ENCODE measurements around the gene TXNIP. TPM values are rescaled to one million over a fixed set of nuclear protein-coding genes. Genes with fewer than 3 reads are reported as not detected.

Gene TXNIP
- total RNA-seq, 1 donor from 2014 or later, result 877 TPM

GRCh38 chr1:145985129-145985501, 11.3 kb downstream of the TXNIP start:
- TF ChIP-seq CTCF (IDR thresholded peaks at IDR 0.05), result no peak
- H3K36me3 ChIP-seq, result no peaks in the 10 kb centered on the region
- H3K27me3 ChIP-seq, result no peaks in the 10 kb centered on the region
- intact Hi-C loops (cut with DNase I), result no loop called here
- H3K4me1 ChIP-seq, result peaks cover 24 to 56% of the 10 kb centered on the region in 2 donors
- H3K4me3 ChIP-seq, result peak overlapping the region; percentile 12 to 19
- peak overlapping the region; percentile 90 to 98 for H3K27ac ChIP-seq
- peak in 1 of 2 donors; percentile 64 for DNase-seq (ENCODE audit: low spot score in 2 of 2)
- H3K9me3 ChIP-seq, result no peaks in the 10 kb centered on the region

- TF ChIP-seq CTCF (IDR thresholded peaks at IDR 0.05), result no peak
- no peaks in the 10 kb centered on the region for H3K36me3 ChIP-seq
- H3K27me3 ChIP-seq, result no peaks in the 10 kb centered on the region
- H3K27ac ChIP-seq, result peak overlapping the region; percentile 90 to 98
- H3K4me1 ChIP-seq, result peaks cover 30 to 62% of the 10 kb centered on the region in 2 donors
- no peaks in the 10 kb centered on the region for H3K9me3 ChIP-seq
- peak in 1 of 2 donors; percentile 24 for DNase-seq (ENCODE audit: low spot score in 2 of 2)
- H3K4me3 ChIP-seq, result no peak overlapping the region
- intact Hi-C loops (cut with DNase I), result no loop called here
Measured at GRCh38 chr1:145983960-145984830, 12.2 kb downstream of the TXNIP start.

- H3K27me3 ChIP-seq, result no peaks in the 10 kb centered on the region
- peak overlapping the region; percentile 90 to 98 for H3K27ac ChIP-seq
- peak in 1 of 2 donors; percentile 64 for DNase-seq (ENCODE audit: low spot score in 2 of 2)
- intact Hi-C loops (cut with DNase I), result no loop called here
- no peak overlapping the region for H3K4me3 ChIP-seq
- H3K4me1 ChIP-seq, result peaks cover 38 to 71% of the 10 kb centered on the region in 2 donors
- H3K9me3 ChIP-seq, result no peaks in the 10 kb centered on the region
- no peaks in the 10 kb centered on the region for H3K36me3 ChIP-seq
- no peak for TF ChIP-seq CTCF (IDR thresholded peaks at IDR 0.05)
Measured at GRCh38 chr1:145983206-145983675, 13.1 kb downstream of the TXNIP start.

GRCh38 chr1:145982010-145982723, 14.2 kb downstream of the TXNIP start:
- H3K4me3 ChIP-seq, result no peak overlapping the region
- H3K9me3 ChIP-seq, result no peaks in the 10 kb centered on the region
- intact Hi-C loops (cut with DNase I), result no loop called here
- H3K27ac ChIP-seq, result peak overlapping the region; percentile 90 to 98
- peak in 1 of 2 donors; percentile 82 for DNase-seq (ENCODE audit: low spot score in 2 of 2)
- TF ChIP-seq CTCF (IDR thresholded peaks at IDR 0.05), result no peak
- no peaks in the 10 kb centered on the region for H3K27me3 ChIP-seq
- H3K36me3 ChIP-seq, result no peaks in the 10 kb centered on the region
- peaks cover 42 to 81% of the 10 kb centered on the region in 2 donors for H3K4me1 ChIP-seq

- Histone ChIP-seq H3K27ac (peak overlapping the region; percentile 90 to 98), H3K9me3 (no peaks in the 10 kb centered on the region), H3K36me3 (peaks cover 0 to 3% of the 10 kb centered on the region in 2 donors), H3K4me3 (peak overlapping the region in 1 of 2 donors; percentile 18), H3K4me1 (peaks cover 42 to 73% of the 10 kb centered on the region in 2 donors), H3K27me3 (no peaks in the 10 kb centered on the region)
- peak in 1 of 2 donors; percentile 61 for DNase-seq (ENCODE audit: low spot score in 2 of 2)
- no peak for TF ChIP-seq CTCF (IDR thresholded peaks at IDR 0.05)
- intact Hi-C loops (cut with DNase I), result no loop called here
Measured at GRCh38 chr1:145980457-145980994, 15.9 kb downstream of the TXNIP start.

Data from ascending aorta (tissue), 2 donors.